HG03139 (cell line): Measurements from ENCODE around the gene SMOC1.

ENCODE experiments used
- ATAC-seq: cut with Tn5 transposase; IDR thresholded peaks from one replicate; pipeline ENCODE4 v1.9.1; 2021; ENCODE audit not compliant: unreplicated experiment

SMOC1 gene

GRCh38 chr14:70077720-70078119 is 198.5 kb downstream of the SMOC1 start:
- no peak for ATAC-seq

GRCh38 chr14:70078329-70078728 is 199.1 kb downstream of the SMOC1 start:
- ATAC-seq = no peak

- no peak for ATAC-seq
Observed at GRCh38 chr14:70080076-70080475, 200.9 kb downstream of the SMOC1 start.
